Stimulated activated CD4-positive, alpha-beta T cell treated with anti-CD3 and anti-CD28 coated beads, TNF-alpha, amount 100 ng/mL, for 48 hours (primary cell): ENCODE measurements around the gene BICDL1.

Source experiments
- DNase-seq, 3 donors: peaks; one replicate each; pipeline ENCODE4 v3.0.0-alpha.2; 2020; ENCODE audit warnings: low read depth in 3 of 3

BICDL1 gene

DNA sequence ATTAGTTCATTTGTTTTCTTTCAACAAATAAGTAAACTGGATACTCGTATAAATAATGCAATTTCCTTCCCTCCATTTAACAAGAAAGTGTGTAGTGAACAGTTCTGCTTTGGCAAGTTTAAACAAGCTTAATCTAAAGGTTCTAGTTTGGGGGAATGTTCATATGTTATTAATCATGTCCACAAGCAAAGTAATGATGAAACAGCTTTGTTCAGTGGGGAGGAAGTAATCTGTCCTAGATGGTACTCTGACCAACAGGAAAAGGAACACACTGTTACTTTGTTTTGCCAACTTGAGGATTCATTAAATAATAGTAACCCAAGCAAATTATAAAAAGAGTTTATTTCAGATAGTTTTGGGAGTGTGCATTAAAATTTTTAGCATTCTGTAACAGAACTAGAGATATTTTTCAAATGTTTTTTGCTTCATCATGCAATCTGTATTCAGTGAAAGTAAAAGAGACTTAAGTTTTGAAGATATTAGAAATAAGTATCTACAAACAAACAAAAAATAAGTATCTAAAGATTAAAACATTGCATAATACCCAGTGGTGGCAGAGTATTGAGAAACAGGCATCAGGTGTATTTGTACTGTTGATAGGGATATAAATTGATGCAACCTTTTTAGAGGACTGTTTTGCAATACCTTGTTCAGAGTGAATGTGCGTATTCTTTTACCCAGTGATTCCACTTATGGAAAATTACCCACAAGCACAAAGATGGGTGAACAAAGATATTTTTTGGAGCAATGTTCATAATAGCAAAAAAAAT is 66.4 kb downstream of the BICDL1 start:
- DNase-seq, result no peak

DNA sequence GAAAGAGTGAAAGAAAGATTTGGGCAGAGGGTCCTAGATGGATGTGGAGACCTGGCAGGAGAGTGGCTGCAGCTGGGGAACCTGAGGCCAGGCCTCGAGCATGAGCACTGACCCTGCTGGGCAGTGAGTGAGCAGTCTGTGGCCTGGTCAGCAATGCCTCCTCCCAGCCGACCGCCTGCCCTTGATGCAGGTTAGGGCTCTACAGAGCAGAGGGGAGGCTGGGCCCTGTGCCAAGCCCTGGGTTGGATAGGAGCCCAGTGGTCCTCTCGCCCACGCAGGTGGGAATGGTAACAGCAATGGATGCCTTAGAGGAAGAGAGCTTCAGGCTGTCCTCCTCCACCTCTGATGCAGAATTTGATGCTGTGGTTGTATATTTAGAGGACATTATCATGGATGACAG is 67.7 kb downstream of the BICDL1 start:
- DNase-seq, result no peak

DNA sequence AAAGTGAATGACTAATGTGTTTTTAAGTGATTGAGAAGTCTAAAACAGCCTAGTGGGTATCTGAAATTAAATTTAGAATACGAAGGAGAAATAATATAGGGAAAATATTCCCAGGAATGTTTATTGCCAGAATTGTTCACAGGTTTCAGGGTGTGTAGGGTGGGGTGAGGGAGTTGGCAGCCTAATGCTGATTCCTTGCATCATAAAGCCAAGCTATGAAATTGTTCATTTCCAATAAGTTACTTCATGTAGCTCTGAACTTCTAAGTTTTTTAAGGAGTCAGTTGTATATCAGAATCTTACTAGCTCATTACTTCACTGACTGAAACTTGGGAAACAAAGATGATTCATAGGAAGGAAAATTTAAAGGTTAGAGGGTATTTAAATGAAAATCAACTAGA is 71.2 kb downstream of the BICDL1 start:
- DNase-seq, result no peak

DNA sequence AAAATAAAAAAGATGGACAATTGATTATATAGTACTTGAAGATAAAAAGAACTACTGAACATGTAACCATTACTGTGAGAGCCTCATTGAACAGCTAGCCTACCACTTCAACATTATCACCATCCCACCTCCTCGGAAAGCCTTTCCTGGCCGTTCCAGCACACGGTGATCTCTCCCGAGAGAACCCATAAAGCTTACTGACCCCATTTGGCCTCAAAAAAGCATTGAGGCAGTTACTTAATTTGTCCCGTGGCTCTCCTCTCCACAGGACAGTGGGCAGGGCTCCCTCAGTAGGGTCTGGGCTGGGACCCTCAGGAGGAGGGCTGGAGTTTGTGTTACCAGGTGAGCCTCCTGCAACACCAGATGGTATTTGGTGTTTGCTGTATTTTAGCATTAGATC is 71.7 kb downstream of the BICDL1 start:
- DNase-seq, result no peak

DNA sequence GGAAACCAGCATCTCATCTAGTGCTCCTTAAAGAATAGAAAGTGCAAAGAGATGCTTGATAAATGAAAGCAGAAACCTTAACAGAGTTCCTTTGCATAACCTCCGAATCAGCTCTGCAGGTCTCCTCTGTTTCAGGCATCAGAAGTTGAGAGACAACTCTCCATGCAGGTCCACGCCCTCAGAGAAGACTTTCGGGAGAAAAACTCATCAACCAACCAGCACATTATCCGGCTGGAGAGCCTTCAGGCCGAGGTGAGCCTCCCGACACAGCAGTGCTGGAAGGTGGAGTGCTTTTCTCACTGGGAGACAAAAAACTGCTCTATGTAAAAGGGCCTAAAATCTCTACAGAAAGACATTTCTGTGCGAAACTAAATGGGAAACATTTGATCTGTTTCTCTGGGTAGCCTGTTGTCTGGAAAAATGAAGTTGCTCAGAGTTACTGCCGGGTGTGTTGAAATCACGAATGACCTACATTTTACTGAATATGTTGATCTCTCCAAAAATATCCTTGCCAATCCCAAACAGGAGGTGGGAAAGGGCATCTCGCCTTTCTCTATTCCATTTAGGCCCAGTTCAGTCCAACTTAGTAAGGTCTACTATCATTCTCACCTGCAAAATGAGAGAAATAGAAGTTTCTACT is 72.7 kb downstream of the BICDL1 start:
- no peak for DNase-seq

DNA sequence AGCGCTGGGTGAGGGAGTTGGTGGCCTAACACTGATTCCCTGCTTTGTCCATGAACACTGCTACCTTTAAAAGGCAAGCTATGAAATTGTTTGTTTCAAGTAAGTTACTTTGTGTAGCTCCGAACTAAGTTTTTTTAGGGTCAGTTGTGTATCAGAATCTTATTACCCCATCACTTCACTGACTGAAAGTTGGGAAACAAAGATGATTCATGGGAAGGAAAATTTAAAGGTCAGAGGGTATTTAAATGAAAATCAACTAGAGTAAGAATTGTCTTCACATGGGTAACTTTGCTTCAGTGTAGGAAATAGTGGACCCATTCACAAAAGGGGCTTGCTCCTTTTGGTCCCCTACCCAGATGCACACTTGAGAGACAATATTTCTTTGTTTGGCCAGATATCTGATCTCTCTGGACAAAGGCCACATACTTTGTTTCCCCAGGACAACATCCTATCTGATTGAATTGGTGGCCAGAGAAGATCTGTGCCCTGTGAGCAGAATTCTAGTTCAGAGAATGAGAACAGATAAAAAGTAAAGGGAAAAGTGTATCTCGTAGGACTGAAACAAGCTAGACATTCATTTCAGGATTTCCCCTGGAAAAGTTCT is 74.0 kb downstream of the BICDL1 start:
- DNase-seq, result no peak

DNA sequence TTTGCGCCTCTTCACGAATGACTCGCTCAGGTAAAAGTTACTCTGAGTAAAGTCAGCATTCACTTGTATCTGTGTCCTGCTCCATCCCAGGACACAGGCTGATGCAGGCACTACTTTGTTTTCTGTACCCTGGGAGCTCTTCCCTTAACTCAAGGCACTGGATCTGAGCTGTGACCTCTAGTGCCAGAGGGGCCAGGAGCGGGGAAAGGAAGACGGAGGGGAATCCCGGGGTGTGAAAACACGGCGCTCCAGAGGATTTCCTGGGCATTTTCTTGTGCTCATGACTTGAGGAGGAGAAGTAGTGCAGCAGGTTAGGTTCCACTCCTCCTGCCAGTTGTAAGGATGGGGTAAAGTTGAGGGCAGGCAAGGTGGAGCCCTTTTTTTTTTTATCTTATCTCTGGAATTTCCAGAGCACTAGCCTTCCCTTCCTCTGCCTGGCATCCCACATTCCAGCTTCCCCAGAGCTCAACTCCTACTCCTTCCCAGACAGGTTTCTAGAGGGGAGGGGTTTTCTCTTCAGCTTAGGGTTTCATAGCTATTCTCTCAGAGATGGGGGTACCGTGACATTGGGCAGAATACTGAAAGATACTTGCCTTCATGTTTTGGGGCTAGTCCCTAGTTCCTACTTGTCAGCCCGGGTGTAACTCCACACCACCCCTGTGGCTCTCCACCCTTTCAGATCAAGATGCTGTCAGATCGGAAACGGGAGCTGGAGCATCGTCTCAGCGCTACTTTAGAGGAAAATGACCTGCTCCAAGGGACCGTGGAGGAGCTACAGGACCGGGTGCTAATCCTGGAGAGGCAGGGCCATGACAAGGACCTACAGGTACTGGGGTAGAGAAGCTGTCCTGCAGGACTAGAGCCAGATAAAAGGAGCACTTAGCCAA is 75.3 kb downstream of the BICDL1 start:
- no peak for DNase-seq

DNA sequence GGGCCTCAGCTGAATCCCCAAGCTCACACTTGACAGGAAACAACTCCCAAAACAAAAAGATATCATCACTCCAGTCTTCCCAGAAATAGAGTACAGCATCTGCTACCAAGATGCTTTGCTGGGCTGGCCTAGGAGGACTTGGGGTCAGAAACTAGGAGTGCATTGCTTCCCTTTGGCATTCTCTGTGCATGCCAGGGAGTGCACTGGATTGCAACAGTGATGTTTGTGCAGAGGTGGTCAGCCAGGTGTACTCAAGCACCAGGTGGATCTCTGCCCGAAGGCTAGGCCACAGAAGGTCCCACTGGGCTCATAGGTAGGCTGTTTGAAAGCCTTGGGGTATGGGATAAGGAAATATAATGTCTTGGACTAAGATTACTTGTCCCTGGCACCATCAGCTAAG is 76.4 kb downstream of the BICDL1 start:
- no peak for DNase-seq

DNA sequence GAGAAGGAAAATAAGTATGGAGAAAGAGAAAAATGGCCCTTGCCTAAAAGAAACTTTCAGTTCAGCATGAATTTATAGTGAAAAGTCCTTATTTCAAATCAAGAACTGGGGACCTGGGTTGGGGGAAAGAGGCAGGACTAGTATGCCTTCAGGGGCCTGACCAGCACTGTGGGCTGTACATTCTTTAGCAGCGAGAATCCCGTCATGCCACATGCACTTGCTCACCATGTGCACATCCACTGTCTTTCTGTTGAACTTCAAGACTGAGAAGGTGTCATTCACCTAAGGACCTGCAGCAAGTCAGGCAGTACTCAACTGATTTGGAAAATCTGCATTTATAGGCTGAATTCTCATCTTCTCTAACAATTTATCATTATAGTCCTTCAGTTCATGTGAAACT is 77.3 kb downstream of the BICDL1 start:
- no peak for DNase-seq

DNA sequence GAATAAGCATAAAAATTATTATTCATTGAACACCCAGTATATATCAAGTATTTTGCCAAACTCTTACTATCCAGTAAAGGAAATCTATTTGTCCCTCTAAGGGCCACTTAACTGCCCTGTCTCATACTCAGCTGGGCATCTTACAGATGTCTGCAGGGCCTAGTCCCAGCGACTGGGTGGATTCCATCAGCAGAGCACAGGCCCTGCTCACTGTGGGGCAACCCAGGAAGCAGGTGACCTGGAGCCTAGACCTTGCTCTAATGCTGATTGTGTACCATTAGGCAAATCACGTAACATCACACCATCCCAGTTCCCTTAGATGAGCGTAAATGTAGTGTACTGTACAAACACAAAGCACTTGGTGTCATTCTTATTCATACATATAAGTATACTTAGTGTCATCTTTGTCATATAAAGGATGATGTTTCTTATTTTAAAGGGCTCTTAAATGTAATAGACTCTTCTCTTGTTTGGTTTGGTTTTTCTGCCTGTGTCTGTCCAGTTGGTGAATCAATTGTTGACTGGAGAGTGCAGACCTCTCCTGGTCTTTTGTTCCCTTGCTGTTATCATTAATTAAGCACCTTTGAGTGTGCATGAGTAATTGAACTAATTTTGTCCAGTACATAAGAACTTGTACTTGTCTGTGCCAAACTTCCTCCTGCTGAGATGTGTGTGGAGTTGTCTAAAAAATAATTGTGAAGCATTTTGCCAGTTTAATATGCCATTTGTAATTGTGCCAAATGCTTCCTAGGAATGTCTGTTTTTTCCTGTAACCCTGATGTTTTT is 78.2 kb downstream of the BICDL1 start:
- DNase-seq, result no peak

DNA sequence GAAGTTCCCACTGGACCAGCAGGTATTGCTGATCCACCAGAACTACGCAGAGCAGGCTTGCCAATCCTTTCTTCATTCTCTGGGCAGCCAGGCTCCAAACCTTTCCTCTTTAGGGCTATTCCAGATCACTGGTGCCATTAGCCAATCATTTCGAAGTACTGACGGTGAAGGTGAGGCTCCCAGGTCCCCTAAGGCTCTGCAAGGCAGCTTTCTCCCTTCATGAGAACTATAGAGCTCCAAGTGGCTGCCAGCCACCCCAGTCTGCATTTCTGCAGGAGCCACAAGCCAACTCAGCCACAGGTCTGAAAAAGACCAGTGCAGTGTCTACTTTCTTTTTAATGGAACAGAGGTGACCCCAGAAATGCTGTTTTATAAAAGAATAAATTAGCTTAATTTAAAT is 78.9 kb downstream of the BICDL1 start:
- DNase-seq, result no peak

DNA sequence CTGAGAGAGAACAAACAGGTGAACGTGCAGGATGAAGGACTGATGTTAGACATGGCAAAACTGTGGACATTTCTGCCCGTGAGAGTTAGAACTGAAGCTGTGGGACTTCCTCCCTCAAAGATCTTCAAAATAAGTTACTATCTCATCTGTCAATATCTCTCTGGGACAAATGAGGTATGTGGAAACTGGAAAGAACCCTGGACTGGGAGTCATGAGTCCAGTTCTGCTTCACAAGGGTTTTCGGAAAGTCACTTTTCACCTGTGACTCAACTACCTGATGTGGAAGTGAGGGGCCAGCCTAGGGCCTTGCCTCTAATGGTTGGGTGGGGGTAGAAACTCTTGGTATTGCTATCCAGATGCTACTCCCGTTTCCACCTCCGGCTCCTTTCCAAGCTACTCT is 80.2 kb downstream of the BICDL1 start:
- DNase-seq, result no peak

DNA sequence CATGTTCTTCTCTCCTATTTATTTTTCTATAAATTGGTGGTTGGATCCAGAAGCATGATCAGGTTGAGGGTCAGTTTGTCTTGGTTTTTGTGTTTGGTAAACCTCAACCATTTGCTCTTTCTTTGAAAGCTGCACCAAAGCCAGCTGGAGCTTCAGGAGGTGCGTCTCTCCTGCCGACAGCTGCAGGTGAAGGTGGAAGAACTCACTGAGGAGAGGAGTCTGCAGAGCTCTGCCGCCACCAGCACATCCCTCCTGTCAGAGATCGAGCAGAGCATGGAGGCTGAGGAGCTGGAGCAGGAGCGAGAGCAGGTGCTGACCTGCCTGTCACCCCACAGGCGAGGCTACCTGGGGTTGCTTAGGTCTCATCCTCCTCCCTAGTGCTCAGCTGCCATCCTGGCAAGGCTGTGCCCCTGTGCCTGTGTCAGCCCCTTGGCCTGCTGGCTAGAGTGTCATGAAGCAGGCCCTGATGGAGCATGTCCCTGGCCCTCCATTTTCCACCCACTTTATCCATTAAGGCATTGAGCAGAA is 82.5 kb downstream of the BICDL1 start:
- DNase-seq, result no peak

DNA sequence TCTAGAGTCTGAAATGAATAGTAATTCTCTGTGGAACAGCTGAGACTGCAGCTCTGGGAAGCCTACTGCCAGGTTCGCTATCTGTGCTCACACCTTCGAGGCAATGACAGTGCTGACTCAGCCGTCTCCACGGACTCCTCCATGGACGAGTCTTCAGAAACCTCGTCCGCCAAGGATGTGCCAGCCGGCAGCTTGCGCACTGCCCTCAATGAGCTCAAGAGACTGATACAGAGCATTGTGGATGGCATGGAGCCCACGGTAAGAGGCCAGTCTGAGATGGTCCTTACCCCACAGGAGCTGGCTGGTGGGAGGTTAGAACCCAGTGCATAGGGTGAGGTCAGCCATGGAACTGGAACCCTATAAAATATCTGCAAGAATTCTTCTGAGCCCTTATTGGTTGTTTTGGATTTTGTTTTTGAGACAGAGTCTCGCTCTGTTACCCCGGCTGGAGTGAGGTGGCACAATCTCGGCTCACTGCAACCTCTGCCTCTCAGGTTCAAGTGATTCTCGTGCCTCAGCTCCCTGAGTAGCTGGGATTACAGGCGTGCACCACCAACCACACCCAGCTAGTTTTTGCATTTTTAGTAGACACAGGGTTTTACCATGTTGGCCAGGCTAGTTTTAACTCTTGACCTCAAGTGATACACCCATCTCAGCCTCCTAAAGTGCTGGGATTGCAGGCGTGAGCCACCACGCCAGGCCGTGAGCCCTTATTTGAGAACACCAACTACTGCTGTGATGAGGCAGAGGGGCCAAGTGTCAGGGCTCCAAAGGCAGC is 83.6 kb downstream of the BICDL1 start:
- DNase-seq, result no peak

DNA sequence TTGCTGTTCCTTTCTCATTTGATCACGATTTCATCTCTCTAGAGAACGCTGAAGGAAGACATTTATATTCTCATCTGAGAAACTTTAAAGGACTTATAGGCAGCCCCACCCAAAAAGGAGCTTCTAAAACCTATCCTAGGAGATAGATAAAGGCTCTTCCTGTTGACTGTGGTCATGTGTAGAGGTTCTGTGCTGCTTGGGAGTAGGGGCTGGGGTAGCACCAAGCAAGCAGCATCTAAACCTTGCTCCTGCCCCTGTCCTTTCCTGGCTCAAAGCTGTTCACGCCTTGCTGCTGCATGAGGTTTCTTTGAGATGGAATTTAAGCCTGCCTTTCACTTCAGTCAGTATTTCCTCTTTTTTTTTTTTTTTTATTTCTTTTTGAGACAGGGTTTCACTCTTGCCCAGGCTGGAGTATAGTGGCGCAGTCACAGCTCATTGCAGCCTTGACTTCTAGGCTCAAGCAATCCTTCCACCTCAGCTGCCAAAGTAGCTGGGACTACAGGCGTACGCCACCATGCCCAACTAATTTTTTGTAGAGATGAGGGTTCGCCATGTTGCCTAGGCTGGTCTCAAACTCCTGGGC is 86.1 kb downstream of the BICDL1 start:
- DNase-seq, result no peak

DNA sequence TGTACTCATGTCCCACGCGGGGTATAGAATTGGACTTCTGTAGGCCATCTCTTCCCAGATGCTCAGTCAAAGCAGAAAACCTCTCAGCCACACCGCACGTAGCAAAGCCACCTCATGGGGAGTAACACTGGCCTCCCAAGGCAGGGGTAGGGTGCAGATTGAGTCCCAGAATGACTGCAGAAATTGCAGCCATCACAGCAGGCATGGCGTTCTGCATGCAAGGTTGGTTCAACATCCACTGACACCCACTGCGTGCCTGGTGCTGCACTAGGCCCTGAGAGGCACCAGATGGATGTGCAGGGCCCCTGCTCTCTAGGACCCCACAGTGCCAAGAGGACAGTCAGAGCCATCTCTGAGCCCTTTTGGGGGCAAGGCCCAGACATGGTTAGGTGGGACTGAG is 87.6 kb downstream of the BICDL1 start:
- no peak for DNase-seq

DNA sequence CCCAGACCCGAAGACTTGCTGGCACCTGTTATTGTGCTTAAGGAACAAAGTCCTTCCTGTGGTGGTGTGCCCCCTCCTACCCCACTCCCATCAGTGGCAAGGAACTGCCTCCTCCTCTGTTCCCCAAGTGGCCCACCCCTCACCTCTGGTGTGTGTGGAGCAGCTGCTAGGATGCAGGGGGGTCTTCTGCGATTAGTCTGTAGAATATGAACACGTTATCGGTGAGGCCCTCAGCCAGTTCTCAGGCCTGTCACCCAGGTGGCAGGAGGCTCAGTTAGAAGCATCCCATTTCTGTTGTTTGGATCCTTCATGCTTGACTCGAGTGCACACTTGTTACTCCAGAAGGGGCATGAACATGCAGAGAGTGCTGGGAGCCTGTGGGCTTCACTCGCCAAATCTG is 88.2 kb downstream of the BICDL1 start:
- no peak for DNase-seq

DNA sequence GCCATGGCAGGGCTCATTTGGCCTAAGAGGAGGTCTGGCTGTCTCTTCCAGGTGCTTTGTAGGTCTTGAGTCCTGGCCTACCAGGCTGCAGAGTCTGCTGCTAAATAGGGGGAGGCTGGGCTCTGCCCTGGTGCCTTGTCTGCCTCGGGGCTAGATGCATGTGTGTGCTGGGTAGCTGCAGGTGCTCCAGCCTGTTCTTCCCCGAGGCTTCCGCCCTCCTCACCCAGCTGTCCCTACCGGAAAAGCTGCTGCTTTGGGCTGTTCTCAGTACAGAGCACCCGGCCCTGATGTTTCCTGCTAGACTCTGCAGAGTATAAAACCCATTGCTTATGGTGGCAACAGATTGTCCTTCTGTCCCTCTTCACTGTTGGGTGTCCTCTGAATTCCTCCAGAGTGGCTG is 89.8 kb downstream of the BICDL1 start:
- DNase-seq, result no peak

DNA sequence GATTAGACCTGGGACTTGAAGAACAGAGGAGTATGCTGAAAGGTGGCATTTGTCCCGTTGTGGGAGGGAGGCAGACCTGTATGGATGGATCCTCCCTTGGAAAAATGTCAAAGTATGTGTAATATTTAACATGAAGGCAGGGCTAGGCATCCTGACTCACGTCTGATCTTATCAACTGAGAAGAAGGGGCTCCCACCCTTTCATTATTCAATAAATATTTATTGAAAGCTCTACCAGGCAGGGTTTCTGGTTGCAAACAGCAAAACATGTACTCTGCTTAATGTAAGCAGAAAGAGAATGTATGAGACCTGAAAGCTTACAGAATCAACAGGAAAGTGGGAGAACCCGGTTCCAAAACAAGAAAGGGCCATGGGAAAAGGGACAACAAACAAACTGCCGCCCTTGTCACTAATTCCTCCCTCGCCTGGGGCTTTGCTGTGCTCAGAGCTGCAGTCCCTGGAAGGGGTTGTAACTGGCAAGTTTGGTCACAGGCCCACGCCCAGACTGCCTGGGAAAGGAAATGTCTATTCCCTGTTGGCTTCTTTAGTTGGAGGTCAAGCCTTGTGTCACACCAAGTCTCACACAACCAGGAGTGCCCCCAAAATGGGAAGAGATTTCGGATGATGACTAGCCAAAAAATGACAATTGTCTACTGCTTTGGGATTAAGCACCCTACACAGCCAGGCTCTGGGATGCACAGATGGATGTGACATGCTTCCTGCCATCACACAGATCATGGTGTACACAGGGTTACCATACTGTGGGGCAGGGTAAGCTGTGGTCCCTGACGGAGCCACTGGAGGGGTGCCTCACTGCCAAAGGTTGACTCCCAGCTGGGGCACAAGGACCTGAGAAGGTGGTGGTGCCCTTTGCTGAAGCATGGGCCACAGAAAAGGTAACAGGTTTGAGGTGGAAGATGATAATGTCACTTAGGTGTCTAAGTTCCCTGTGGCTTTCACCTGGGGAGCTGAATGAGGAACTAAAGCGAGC is 90.7 kb downstream of the BICDL1 start:
- no peak for DNase-seq
